NCI-H146 treated with DMSO at 0.1 percent for 48 hours (cell line): ENCODE data around the gene PSAT1.
"Not testable (repeated sequence)": the region's sequence is repeated elsewhere in the genome, so short reads cannot be mapped to it uniquely, and the experiment has no call there.

Source experiments
- DNase-seq: peaks from one replicate; lab custom pipeline; 2025; ENCODE audit not compliant: unreplicated experiment; lab: John Stamatoyannopoulos, UW

Gene PSAT1

DNA sequence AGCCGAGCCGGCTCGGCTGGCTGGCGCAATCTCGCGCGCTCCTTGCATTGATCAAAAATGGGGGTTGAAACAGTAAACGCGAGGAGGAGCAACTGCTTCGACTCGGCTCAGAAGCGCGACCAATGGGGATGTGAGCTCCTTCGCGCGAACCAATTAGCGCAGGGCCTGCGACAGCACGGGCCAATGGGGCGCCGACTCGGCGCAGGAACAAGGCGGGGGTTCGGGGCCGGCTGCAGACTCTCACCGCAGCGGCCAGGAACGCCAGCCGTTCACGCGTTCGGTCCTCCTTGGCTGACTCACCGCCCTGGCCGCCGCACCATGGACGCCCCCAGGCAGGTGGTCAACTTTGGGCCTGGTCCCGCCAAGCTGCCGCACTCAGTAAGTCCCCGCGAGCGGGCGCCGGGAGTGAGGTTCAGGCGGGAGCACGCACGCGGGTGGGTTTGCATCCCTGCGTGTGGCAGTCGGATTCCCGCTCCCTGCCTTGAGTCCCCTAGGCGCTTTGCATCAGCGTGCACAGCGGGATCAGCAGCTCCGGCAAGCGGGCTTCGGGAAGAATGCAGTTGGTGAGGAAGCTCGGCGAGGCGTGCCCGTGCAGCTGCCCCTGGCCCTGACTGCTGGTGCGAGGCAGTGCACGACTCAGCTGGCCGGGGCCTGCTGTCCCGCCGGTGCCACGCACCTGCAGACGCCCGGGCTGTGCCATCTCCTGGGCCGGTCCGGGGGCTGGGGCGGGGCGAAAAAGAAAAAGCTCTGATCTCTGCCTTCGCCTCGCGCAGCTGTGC is at the start of gene PSAT1:
PSAT1 (plus strand) TSS at position 233 of the 779 bp plus-strand sequence; CDS start at position 319, 86 bp downstream.
- peak; percentile 82 for DNase-seq

- DNase-seq: no peak
These were observed 48.3 kb upstream of the PSAT1 start for GRCh38 chr9:78248635-78249034.

GRCh38 chr9:78249542-78249941 is 47.4 kb upstream of the PSAT1 start:
- DNase-seq: no peak

DNA sequence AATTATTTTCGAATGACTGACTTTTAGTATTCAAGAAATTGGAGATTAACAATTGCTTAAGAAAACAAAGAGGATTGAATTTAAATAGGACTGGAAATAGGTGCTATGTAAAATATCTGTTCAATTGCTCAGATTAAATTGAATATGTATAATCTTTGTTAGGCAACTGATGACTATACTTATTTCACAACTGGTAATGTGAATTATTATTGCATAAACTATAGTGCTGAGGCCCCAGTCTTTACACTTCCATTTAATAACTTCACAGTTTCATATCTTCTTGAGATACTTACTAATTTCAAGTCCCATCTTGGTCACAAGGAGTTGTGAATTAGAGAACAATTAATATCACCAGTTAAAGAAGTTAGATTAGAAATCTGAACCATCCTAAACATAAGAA is 44.3 kb upstream of the PSAT1 start:
- no peak for DNase-seq

DNA sequence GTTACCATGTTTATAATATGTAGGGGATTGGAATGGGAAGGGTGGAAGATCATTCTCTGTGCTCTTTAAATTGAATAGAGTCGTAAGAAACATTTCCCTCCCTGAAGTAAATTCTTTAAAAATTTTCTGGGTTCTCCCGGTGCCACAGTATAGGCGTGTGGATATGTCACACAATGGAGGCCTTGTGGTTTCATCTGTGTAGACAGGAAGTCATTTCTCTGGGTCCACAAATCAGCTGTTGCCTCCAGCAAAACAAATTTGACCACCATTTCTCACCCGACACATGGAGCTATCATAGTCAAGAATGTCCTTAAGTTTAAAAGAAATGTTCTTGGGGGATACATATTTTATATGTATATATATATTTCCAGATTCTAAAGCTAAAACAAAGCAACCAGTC is 43.6 kb upstream of the PSAT1 start:
- DNase-seq: no peak

- no peak for DNase-seq
These were observed 35.4 kb upstream of the PSAT1 start for GRCh38 chr9:78261403-78262001.

DNA sequence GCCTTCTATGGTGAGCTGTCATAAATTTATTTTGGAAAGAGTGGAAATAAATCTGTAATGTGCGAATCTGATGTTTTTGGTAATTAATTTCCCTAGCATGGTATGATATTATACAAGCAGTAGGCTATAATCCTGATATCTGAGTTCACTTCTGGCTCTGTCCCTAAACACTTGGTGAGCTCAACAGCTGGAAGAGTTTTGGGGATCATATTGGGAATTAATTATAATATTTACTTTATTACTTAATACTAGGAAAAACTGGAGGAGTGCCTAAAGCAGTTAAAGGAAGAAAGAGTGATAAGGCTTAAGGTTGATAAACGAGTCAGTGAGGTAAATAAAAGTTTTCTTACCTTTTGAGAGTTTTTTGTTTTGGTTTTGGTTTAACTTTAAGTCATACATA is 34.3 kb upstream of the PSAT1 start:
- no peak for DNase-seq

DNA sequence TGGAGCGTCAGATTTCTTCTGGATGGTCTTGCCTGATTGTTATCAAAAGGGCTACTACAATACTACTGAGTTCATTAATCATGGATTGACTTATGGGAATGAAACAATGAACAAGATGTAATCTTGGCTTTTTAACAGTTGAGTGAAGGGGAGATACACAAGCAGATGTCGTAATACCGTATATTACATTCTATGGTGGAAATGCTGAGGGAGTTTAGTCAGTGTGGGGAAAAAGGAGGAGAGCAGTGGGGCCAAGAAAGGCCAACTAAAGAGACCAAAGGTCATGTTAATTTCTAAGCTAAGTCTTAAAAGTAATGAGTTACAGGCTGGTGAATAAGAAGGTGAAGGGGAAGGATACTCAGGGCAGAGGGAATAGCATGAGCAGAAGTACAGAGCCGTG is 29.0 kb upstream of the PSAT1 start:
- DNase-seq: no peak

DNA sequence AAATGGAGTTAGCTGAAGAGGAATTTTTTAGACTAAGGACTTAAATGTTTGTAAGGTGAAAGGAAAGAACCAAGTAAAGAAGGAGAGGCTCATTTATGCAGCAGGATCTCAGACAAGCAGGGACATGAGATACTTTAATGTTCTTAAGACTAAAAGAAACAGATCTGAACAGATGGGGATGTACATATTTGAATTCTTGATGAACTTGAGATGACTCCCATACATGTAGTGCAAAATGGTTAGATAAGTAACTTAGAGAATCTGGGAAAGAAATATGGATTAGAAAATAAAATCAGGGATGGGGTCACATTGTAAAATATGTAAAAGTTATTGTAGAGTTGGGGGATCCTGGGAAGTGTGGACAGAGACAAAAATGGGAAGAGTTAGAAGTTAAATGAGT is 27.1 kb upstream of the PSAT1 start:
- DNase-seq: no peak

- no peak for DNase-seq
These were observed 24.6 kb upstream of the PSAT1 start for GRCh38 chr9:78272307-78272706.

- DNase-seq: no peak
These were observed 23.2 kb upstream of the PSAT1 start for GRCh38 chr9:78273761-78274160.

GRCh38 chr9:78278177-78278777 is 18.6 kb upstream of the PSAT1 start:
- DNase-seq: no peak

GRCh38 chr9:78278801-78279200 is 18.1 kb upstream of the PSAT1 start:
- no peak for DNase-seq

- no peak for DNase-seq
These were observed 15.8 kb upstream of the PSAT1 start for GRCh38 chr9:78280982-78281668.

- DNase-seq: not testable (repeated sequence)
These were observed 12.7 kb upstream of the PSAT1 start for GRCh38 chr9:78284181-78284580.

DNA sequence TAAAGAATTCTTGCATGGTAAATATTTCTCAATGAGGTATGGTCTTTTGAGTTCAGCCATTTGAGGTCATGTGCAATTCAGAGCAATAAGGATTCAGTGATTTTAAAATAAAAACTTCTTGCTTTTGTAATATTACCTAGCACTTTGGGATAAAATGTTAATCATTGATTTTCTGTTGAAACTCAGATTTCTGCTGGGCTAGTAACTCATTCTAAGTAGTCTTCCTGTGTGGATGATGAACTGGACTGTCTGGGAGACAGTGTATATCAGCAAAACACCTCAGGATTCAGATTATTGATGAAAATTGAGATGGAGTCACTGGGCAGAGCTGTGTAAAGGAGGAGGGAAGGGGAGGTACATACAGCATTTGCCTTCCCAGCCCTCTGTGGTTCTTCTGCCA is 10.8 kb upstream of the PSAT1 start:
- no peak for DNase-seq

- no peak for DNase-seq
These were observed 10.0 kb upstream of the PSAT1 start for GRCh38 chr9:78286946-78287388.

GRCh38 chr9:78288214-78288892 is 8.6 kb upstream of the PSAT1 start:
- DNase-seq: no peak

- DNase-seq: no peak
These were observed 7.5 kb upstream of the PSAT1 start for GRCh38 chr9:78289474-78289873.

DNA sequence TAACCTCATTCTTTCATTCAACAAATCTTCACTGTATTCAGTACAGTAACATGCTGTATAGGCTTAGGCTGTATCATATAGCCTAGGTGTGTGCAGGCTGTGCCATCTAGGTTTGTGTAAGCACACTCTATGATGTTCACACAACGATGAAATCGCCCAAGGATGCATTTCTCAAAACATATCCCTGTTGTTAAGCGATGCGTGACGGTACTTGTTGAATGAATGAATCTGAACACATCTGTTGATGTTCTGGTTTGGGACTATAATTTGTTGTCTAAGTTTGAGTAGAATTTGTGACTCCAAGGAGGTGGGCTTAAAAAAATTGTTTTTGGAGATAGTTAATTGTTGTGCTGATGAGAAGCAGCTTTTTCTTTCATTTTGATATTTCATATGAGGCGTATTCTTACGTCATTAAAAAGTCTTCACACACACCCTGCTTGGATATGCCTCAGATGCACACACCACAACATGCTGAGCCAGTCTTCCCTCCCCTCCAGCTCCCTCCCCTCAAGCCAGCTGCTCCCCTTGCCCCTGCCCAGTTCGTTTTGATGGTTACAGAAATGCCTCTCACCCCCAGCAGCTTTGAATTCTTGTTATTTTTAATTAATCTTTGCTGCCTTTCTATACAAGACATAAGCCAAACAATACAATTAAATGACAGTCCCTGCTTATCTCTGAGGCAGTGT is 5.5 kb upstream of the PSAT1 start:
- DNase-seq: no peak

- no peak for DNase-seq
These were observed 4.9 kb upstream of the PSAT1 start for GRCh38 chr9:78292026-78292425.
